ENCODE measurements around the gene C1QTNF9.
"Not testable (repeated sequence)": the region's sequence is repeated elsewhere in the genome, so short reads cannot be mapped to it uniquely, and the experiment has no call there.

The C1QTNF9 gene

GRCh38 chr13:24361852-24362366 lies 52.5 kb downstream of the C1QTNF9 start:
- H3K4me3 ChIP-seq (ENCODE audit: low read depth, low read length): no peak overlapping the region
- DNase-seq (ENCODE audit: low read depth): no peak
- no peak for TF ChIP-seq CTCF (IDR thresholded peaks at IDR 0.05; ENCODE audit: control insufficient read depth, extremely low read depth, insufficient read depth)

- DNase-seq (ENCODE audit: low read depth): no peak
- no peak overlapping the region for H3K4me3 ChIP-seq (ENCODE audit: low read depth, low read length)
- TF ChIP-seq CTCF (IDR thresholded peaks at IDR 0.05; ENCODE audit: control insufficient read depth, extremely low read depth, insufficient read depth): no peak
Observed at GRCh38 chr13:24362435-24362952, 53.1 kb downstream of the C1QTNF9 start.

- H3K4me3 ChIP-seq (ENCODE audit: low read depth, low read length): no peak overlapping the region
- TF ChIP-seq CTCF (IDR thresholded peaks at IDR 0.05; ENCODE audit: control insufficient read depth, extremely low read depth, insufficient read depth): no peak
- DNase-seq (ENCODE audit: low read depth): no peak
Observed at GRCh38 chr13:24365191-24365590, 55.8 kb downstream of the C1QTNF9 start.

- not testable (repeated sequence) for H3K4me3 ChIP-seq (ENCODE audit: low read depth, low read length)
Observed at GRCh38 chr13:24366315-24366714, 56.9 kb downstream of the C1QTNF9 start.

DNA sequence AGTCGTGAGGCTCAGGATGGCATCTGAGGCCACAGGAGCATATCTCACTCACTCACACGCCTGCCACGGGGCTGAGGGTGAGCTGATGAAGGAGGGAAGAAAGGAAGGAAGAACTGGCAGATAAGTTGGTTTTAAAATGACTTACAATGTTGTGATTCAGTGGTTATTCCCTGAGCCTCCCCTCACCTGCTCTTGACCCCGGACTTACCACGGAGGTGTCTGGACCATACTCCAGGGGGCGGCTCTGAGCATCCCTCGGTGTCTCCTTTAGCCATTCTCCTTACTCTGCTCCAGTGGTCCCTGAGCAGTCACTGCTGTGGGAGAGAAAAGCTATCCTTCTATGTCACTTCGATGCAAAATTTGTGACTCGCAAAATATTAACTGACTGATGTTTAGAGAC lies 61.9 kb downstream of the C1QTNF9 start:
- H3K4me3 ChIP-seq (ENCODE audit: low read depth, low read length); DNase-seq (ENCODE audit: low read depth): not testable (repeated sequence)

More at GRCh38 chr13:24366315-24366714, 56.9 kb downstream of the C1QTNF9 start:
- not testable (repeated sequence) for DNase-seq (ENCODE audit: low read depth)
